AG09309 (cell line): ENCODE data around the gene MIOX.
"Not testable (repeated sequence)": the region's sequence is repeated elsewhere in the genome, so short reads cannot be mapped to it uniquely, and the experiment has no call there.

ENCODE experiments used
- DNase-seq: peaks from one replicate; pipeline ENCODE4 v3.0.0-alpha.2; 2010; ENCODE audit warnings: low read depth
- H3K4me3 ChIP-seq: 2 replicates; pipeline ENCODE4 v1.5.1; 2011; ENCODE audit warnings: mild to moderate bottlenecking, low read depth, low read length, moderate library complexity; ENCODE audit not compliant: control insufficient read depth
- CTCF ChIP-seq: IDR thresholded peaks from 2 replicates; pipeline ENCODE4 v1.5.1; 2011; ENCODE audit warnings: mild to moderate bottlenecking, low read depth, low read length, inconsistent platforms; ENCODE audit not compliant: insufficient read depth, control insufficient read depth; ENCODE audit errors: missing control alignments

Gene MIOX

DNA sequence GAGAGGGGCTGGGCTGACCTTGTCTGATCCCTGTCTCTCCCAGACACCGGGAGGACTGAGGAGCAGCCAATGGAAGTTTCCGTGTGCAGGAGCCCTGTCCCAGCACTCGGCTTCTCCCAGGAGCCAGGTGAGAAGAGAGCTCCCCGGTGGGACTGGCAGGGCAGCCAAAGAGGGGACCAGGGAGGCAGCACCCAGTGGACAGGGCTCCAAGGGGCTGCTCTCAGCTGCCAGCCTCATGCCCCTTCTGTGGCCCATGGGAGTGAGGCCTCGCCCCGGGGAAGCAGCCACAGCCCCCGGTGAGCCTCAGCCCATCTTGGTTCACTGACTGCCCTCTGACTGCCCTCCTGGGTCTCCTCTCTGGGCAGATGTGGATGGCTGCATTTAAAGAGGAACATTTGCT is 31.9 kb downstream of the MIOX start:
- no peak for TF ChIP-seq CTCF
- DNase-seq, result no peak
- no peak overlapping the region for H3K4me3 ChIP-seq

- no peak overlapping the region for H3K4me3 ChIP-seq
- no peak for DNase-seq
- no peak for TF ChIP-seq CTCF
These were observed 32.5 kb downstream of the MIOX start for GRCh38 chr22:50519151-50519550.

- DNase-seq, result not testable (repeated sequence)
These were observed 33.5 kb downstream of the MIOX start for GRCh38 chr22:50520184-50520583.

DNA sequence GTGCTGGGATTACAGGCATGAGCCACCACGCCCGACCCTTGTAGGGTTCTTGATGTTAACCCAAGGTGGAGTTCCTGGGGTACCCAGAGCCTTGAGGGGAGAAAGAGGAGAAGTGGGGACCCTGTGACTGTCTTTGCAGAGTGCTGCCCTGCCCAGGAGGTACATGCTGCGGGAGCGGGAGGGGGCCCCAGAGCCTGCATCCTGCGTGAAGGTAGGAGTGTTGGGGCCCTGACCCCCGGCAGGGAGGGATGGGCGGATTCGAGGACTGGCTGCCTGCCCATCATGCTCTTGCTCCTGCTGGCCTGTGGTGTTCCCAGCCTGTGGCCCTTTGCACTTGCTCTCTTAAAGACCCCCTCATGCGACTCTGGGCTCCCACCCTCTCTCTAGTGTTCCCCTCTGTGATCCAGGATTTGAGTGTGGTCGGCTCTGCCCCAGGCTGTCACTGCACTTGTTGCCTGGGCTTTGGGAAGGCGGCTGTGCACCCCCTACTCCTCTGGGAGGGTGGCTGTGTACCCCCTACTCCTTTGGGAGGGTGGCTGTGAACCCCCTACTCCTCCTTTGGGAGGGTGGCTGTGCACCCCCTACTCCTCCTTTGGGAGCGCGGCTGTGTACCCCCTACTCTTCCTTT is 34.3 kb downstream of the MIOX start:
- no peak overlapping the region for H3K4me3 ChIP-seq
- TF ChIP-seq CTCF, result no peak
- DNase-seq, result no peak

More at GRCh38 chr22:50520184-50520583, 33.5 kb downstream of the MIOX start:
- not testable (repeated sequence) for H3K4me3 ChIP-seq

- DNase-seq, result no peak
- no peak for TF ChIP-seq CTCF
These were observed 35.1 kb downstream of the MIOX start for GRCh38 chr22:50521710-50522109.

GRCh38 chr22:50522208-50522805 is 35.6 kb downstream of the MIOX start:
- no peak for DNase-seq
- TF ChIP-seq CTCF, result no peak
- no peak overlapping the region for H3K4me3 ChIP-seq

More at GRCh38 chr22:50521710-50522109, 35.1 kb downstream of the MIOX start:
- no peak overlapping the region for H3K4me3 ChIP-seq

- DNase-seq, result no peak
- no peak overlapping the region for H3K4me3 ChIP-seq
- TF ChIP-seq CTCF, result no peak
These were observed 36.3 kb downstream of the MIOX start for GRCh38 chr22:50522806-50523438.
